ENCODE data around the gene PDLIM4.

PDLIM4 gene

GRCh38 chr5:132253452-132254320, 3.8 kb upstream of the PDLIM4 start:
- DNase-seq (ENCODE audit: low read depth in 3 of 3), result no peak

DNA sequence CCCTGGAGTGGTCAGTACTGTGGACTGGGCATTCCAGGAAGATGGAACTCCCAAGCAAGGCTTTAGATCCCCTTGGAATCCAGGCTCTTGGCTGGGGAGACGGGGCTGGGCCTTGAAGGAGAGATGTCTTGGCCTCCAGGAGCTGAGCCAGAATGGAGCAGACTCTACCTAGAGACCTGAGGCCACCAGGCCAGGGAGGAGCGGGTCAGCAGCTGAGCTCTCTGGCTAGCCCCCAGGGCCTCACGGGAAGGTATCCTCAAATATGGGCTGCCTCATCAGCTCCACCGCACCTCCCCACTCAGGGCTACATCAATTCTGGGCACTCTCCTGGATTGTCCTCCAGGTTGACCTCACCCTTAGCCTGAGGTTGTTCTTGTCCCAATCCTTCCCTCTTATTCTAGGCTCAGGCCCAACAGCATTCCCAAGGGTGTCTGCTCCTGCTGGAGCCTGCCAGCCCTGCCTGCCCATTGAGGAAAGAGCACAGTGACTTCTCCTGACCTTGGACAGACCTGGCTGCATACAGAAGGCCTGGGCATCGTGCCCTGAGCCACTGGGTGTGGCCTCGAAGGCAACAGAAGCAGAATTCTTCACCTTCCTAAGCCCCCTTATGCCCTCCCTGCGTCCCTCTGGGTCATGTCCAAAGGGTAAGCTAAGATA, 3.0 kb upstream of the PDLIM4 start:
- DNase-seq (ENCODE audit: low read depth in 3 of 3), result no peak

DNA sequence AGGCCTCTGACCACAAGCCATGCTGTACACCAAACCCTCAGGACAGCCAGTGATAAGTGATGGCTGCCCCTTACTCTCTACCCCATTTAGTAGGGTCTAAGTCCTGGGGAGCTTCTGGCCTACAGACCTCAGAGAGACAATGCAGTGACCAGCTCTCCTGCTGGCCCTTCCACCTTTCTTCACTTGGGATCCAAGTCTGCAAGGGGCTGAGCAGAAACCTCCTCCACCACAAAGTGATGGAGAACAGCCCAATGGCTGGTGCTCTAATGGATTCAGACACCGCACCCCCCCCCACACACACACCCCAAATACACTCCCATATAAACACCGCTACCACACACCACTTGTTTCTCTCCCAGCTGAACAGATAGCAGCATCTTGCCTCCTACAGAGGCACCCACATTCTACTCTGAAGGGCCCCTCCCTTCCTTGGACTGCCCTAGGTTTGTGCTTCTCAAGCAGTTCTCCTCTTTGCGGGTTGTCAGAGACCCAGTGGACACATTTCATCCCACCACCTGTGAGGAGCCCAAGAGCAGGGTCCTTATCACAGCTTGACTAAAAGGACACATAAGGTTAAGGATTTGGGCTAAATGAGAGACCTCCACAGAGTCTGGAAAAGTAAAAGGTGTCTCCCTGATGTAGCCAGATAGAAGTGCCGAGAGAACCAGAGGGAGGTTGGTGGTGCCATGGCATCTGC, 1.3 kb upstream of the PDLIM4 start:
- no peak for DNase-seq (ENCODE audit: low read depth in 3 of 3)

- no peak for DNase-seq (ENCODE audit: low read depth in 3 of 3)
These were observed 739 bp upstream of the PDLIM4 start for GRCh38 chr5:132256783-132257130.

DNA sequence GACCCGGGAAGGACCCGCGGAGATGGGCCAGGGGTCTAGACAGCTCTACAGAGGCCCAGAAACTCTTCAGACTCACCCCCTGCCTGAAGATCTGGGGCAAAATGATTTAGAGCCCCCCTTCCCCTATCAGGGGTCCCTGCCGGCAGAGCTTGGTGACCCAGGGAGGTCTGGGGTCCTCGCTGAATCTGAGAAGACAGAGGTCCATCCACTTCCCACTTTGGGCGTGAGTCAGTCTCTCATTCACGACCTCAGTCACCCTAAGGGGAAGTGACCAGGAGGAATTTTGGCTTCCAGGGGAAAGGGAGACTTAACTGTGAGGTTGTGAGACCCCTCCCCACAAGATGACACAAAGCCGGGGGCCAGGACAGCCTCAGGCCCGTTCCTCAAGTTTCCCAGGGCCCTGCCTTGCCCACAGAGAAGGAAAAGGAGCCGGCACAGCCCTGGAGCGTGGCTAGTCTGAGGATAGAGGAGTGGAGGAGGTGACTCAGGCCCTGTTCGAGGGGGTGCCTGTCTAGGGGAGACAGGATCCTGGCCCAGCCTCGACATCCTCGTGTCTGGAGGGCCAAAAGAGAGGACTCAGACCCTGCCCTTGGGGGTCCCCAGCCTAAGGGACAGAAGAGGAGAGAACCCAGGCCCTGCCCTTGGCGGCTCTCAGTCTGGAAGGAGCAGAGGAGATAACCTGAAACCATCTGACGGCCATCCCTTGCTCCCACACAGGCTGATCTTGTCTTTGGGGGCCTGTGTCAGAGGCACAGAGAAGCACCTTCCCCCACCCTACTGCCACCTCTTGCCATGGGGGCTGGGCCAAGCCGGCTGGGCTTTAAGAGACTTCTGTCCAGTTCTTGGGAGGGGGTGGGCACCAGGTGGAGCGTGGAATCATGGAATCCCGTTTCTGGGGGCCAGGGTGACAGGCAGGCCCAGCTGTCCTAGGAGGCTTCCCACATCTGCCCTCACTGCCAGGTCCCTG, 889 bp downstream of the PDLIM4 start:
- DNase-seq (ENCODE audit: low read depth in 3 of 3), result no peak

DNA sequence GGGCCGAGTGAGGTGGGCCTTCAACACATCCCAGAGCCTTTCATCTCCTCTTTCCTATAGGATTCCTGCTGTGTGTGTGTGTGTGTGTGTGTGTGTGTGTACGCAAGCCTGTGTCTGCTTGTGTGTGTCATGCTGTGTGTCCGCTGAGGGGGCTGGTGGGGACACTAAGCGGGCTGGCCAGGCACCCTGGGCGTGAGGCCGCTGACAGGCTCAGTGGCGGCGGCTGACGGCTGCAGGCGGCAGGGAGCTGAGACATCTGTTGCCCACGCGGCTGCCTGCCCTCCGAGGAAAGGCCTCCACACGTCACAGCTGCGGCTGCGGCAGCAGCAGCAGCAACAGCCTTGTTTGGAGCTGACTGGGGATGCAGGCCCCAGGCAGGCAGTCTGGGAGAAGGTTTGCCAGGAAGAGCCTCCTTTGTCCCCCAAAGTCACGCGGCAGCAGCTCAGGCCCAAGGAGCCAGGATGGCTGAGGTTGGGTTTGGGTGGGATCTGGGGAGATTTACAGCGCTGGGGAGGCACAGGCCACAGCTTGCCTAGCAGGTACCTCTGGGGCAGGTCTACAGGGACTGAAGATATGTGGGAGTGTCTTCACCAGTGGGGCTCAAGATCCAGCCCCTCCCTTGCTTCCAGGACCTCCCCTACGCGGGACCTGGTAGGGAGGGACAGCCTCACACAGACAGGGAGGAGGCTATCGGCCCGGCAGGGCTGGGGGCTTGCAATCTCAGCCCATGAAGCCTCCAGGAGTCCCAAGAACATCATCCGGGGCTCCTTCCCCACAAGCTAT, 1.8 kb downstream of the PDLIM4 start:
- DNase-seq (ENCODE audit: low read depth in 3 of 3), result no peak

GRCh38 chr5:132260051-132260450, 2.6 kb downstream of the PDLIM4 start:
- DNase-seq (ENCODE audit: low read depth in 3 of 3), result no peak

GRCh38 chr5:132260714-132261551, 3.4 kb downstream of the PDLIM4 start:
- DNase-seq (ENCODE audit: low read depth in 3 of 3), result peak in 1 of 3 experiments; percentile 51

GRCh38 chr5:132261881-132262845, 4.7 kb downstream of the PDLIM4 start:
- DNase-seq (ENCODE audit: low read depth in 3 of 3), result no peak

DNA sequence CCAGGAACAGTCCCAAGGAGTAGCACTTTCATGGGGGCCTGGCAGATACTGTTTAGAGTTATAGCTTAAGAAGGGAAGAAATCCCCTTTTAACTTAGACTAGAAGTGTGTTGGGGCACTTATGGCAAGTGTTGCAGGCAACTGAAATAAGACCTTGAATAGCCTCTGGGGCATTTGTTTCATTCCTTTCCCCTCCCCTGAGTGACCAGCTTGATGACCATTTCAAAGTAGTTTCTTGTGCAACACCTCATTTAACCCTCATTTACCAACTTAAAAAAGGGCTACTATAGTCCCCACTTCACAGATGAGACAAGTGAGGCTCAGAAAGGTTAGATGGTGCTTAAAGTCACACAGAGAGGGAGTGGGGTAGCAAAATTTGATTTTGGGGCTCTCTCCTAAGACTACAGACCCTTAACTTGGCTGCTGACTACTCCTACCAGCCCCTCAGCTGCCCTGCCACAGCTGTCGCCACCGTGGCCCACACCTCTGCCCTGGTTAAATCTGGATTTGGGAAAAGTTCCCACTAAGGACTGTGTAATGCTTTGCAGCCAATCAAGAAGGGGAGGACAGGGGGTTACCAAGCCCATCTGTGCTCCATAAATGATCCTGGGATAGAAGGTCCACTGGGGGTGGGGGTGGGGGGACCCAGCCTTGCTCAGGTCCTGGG, 5.5 kb downstream of the PDLIM4 start:
- no peak for DNase-seq (ENCODE audit: low read depth in 3 of 3)

GRCh38 chr5:132263548-132264261, 6.2 kb downstream of the PDLIM4 start:
- peak in 1 of 3 experiments; percentile 25 for DNase-seq (ENCODE audit: low read depth in 3 of 3)

DNA sequence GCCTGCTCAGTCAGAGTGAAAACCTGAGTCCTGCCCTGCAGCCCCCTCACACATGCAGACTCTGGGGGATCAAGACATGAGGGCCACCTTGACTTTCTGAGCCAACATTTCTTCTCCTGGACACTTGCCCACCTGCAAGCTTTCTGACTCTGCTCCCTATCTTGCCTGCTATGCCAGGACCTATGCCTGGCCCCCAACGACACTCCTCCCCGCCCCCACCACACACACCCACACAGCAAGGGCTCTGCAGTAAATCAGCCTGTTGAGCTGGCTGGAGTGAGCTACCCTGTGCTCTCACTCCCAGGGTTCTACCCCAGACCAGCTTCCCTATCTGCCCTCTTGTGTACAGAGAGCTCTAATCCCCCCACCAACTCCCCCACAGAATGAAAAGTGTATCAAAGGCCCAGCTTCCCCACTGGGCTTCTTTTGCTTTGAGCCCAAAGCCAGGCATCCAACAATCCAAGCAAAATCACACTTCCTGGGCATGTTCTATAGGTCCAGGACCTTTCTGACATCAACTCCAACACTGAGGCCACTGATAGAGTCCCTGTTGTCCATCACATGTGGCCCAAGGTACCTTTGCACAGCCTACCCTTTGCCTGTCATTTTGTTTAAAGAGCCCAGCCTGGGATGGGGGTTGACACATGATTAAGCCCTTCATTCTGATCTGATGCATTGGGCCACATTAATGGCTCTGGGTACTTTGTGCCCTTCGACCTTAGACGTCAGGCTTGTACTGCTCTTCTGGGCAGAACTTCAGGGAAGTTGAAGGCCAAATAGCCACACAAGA, 7.2 kb downstream of the PDLIM4 start:
- no peak for DNase-seq (ENCODE audit: low read depth in 3 of 3)

DNA sequence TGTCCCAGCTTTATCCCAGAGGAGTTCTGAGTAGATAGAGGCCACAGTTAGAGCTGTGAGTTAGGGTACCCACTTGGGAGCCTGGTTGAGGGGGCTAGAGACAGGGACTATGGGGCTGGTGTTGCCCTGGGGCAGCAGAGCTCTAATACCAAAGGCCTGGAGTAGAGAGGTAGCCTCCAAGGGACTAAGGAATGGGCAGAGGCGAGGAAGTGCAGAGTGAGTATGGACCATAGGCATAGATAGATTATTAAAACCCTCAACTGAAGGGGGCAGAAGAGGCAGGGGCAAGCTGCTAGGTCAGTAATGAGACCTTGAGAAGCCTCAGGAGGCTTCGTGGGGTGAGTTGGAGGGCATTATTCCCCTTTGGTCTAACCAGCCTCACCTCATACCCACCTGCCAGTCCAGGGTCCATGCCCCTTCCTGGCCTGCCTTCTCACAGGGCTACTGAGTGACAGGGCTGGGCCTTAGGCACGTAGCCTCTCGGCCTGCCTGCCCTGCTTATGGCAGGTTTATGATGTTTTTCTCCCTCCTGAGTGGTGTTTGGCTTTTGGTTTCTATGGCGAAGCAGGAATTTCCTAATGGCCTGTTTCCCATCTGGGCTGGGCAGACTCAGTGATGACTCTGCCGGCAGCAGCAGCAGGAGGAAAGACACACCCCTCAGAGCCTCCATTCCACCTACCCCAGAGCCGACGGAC, 8.0 kb downstream of the PDLIM4 start:
- no peak for DNase-seq (ENCODE audit: low read depth in 3 of 3)

GRCh38 chr5:132266031-132266835, 8.7 kb downstream of the PDLIM4 start:
- DNase-seq (ENCODE audit: low read depth in 3 of 3), result no peak

DNA sequence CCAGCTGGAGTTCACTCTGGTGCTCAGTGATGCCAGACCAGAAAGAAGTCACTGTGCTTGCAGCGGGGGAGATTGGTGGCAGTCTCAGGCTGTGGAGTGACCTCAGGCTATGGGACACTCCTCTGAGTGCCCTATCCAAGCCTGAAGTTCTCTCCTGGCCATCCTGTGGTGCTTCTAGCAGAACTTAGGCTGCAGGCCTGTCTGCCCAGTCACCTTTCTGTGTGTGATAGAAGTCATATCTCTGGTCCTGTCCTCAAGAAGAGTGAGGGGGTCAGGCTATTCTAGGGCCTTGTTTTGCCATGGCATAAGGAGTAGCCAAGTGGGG, 9.3 kb downstream of the PDLIM4 start:
- no peak for DNase-seq (ENCODE audit: low read depth in 3 of 3)

Data from stimulated activated CD4-positive, alpha-beta T cell treated with anti-CD3 and anti-CD28 coated beads, TNF-alpha, amount 100 ng/mL, for 24 hours (primary cell).